Neural progenitor cell (in vitro differentiated cells): Measurements from ENCODE around the gene DENND2D.

Source experiments
- CTCF ChIP-seq: fragments of 200-600 bp; sonication (generic); IDR thresholded peaks from 2 replicates; pipeline ENCODE4 v1.5.1; 2017; ENCODE audit warnings: antibody characterized with exemption, mild to moderate bottlenecking
- EZH2 ChIP-seq: fragments of 200-600 bp; sonication (generic); IDR thresholded peaks from 2 replicates; pipeline ENCODE4 v1.6.1; 2017; ENCODE audit warnings: antibody characterized with exemption, mild to moderate bottlenecking, moderate library complexity
- EZH2phosphoT487 ChIP-seq: fragments of 200-600 bp; sonication (generic); IDR thresholded peaks from 2 replicates; pipeline ENCODE4 v1.6.1; 2017; ENCODE audit warnings: antibody characterized with exemption

- TF ChIP-seq CTCF (no peak), EZH2 (no peak), EZH2phosphoT487 (no peak)
These were observed 14.4 kb upstream of the DENND2D start for GRCh38 chr1:111214884-111215283.
